Esophagus (tissue), 2 donors: ENCODE results near the gene HES4. TPM values are rescaled to one million over a fixed set of nuclear protein-coding genes. Genes with fewer than 3 reads are reported as not detected.

Source experiments
- H3K27ac ChIP-seq, 2 donors: one replicate each; pipeline ENCODE4 v1.5.1; 2013; ENCODE audit warnings: low read depth in 2 of 2, mild to moderate bottlenecking in 2 of 2, inconsistent platforms in 1 of 2, low read length in 1 of 2, moderate library complexity in 1 of 2
- H3K27me3 ChIP-seq, 2 donors: one replicate each; pipeline ENCODE4 v1.6.1; 2013; ENCODE audit warnings: low read length in 2 of 2, control low read depth in 1 of 2, mild to moderate bottlenecking in 1 of 2; ENCODE audit not compliant: insufficient read depth in 2 of 2, control insufficient read depth in 1 of 2
- H3K36me3 ChIP-seq, 2 donors: one replicate each; pipeline ENCODE4 v1.6.1; 2013; ENCODE audit warnings: low read length in 1 of 2; ENCODE audit not compliant: control insufficient read depth in 2 of 2, insufficient read depth in 2 of 2
- H3K4me1 ChIP-seq, 2 donors: one replicate each; pipeline ENCODE4 v1.6.1; 2013; ENCODE audit warnings: low read length in 1 of 2; ENCODE audit not compliant: control insufficient read depth in 2 of 2, insufficient read depth in 2 of 2
- H3K4me3 ChIP-seq, 2 donors: one replicate each; pipeline ENCODE4 v1.5.1; 2013; ENCODE audit warnings: low read length in 2 of 2, mild to moderate bottlenecking in 2 of 2, low read depth in 1 of 2, moderate library complexity in 1 of 2
- H3K9me3 ChIP-seq, 2 donors: one replicate each; pipeline ENCODE4 v1.6.1; 2013; ENCODE audit warnings: mild to moderate bottlenecking in 2 of 2, low read depth in 1 of 2, low read length in 1 of 2, moderate library complexity in 1 of 2; ENCODE audit not compliant: control insufficient read depth in 2 of 2, insufficient read depth in 1 of 2
- WGBS, 2 donors: extraction: QIAGEN DNeasy Blood & Tissue Kit; methylation state at CpG; one replicate each; pipeline ENCODE4 v1.1.7; 2013; 5-methylcytosine and 5-hydroxymethylcytosine counted together
- polyA plus RNA-seq, 2 donors: library from polyadenylated mRNA; stranded (reverse); fragments of 200-250 nt; gene quantifications; one replicate each; pipeline ENCODE4 v1.2.3, GENCODE V29; 2013
- donor health status: healthy with polysubstance abuse.
- donor health status: Bipolar disorder and iron deficiency.

Gene HES4
- polyA plus RNA-seq, 2 donors, result 15.1 to 20.2 TPM

- H3K27ac ChIP-seq, result peak overlapping the region in 1 of 2 donors; percentile 98
- H3K4me3 ChIP-seq, result no peak overlapping the region
- H3K36me3 ChIP-seq, result peaks cover 0 to 21% of the 10 kb centered on the region in 2 donors
- WGBS, 2 donors, result 92% methylated on average over 33 to 42 of the region's 51 CpGs
- peaks cover 0 to 22% of the 10 kb centered on the region in 2 donors for H3K4me1 ChIP-seq
- no peaks in the 10 kb centered on the region for H3K27me3 ChIP-seq
- no peaks in the 10 kb centered on the region for H3K9me3 ChIP-seq
Observed at GRCh38 chr1:964691-965525, 35.0 kb downstream of the HES4 start.

DNA sequence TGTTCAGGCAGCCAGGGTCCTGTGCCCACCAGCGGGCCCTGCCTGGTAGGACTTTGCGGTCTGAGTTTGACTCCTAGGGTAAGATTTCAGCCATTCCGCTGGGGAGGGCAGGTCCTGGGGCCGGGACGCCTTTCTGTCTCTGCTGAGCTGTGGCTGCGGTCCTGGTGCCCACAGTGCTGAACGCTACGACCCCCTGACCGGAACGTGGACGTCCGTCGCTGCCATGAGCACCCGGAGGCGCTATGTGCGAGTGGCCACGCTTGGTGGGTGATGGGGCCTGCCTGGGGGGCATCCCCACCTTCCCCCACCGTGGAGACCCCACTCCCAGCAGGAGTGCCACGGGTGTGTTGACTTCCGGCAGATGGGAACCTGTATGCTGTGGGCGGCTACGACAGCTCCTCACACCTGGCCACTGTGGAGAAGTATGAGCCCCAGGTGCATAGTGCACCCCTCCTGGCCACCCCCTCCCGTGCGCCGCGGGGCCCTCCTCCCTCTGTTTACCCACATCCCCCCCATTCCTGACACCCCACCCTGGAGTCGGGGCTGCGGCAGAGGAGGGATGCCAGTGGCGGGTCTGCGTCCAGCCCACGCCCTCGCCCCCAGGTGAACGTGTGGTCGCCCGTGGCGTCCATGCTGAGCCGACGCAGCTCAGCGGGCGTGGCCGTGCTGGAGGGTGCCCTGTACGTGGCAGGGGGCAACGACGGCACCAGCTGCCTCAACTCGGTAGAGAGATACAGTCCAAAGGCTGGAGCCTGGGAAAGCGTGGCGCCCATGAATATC, 36.0 kb downstream of the HES4 start:
- Histone ChIP-seq H3K27ac (no peak overlapping the region), H3K27me3 (no peaks in the 10 kb centered on the region), H3K4me3 (no peak overlapping the region), H3K9me3 (no peaks in the 10 kb centered on the region), H3K36me3 (peaks cover 0 to 21% of the 10 kb centered on the region in 2 donors), H3K4me1 (peaks cover 0 to 22% of the 10 kb centered on the region in 2 donors)
- WGBS, 2 donors, result 85 to 92% methylated on average over 45 to 47 of the region's 47 CpGs

DNA sequence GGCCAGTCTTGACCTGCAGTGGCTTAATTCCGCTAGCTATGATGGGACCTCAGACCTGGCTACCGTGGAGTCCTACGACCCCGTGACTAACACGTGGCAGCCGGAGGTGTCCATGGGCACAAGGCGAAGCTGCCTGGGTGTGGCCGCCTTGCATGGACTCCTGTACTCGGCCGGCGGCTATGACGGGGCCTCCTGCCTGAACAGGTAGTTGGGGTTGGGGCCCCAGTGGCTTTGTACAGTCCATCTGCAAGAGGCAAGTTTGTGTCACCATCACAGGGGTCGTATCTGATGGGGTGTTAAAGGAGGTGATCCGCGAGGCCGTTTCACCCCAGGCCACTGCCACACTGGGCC, 36.6 kb downstream of the HES4 start:
- no peak overlapping the region for H3K4me3 ChIP-seq
- peaks cover 0 to 21% of the 10 kb centered on the region in 2 donors for H3K36me3 ChIP-seq
- H3K27ac ChIP-seq, result no peak overlapping the region
- no peaks in the 10 kb centered on the region for H3K27me3 ChIP-seq
- no peaks in the 10 kb centered on the region for H3K9me3 ChIP-seq
- H3K4me1 ChIP-seq, result peaks cover 0 to 22% of the 10 kb centered on the region in 2 donors
- 69 to 70% methylated on average over 16 of the region's 16 CpGs for WGBS, 2 donors

DNA sequence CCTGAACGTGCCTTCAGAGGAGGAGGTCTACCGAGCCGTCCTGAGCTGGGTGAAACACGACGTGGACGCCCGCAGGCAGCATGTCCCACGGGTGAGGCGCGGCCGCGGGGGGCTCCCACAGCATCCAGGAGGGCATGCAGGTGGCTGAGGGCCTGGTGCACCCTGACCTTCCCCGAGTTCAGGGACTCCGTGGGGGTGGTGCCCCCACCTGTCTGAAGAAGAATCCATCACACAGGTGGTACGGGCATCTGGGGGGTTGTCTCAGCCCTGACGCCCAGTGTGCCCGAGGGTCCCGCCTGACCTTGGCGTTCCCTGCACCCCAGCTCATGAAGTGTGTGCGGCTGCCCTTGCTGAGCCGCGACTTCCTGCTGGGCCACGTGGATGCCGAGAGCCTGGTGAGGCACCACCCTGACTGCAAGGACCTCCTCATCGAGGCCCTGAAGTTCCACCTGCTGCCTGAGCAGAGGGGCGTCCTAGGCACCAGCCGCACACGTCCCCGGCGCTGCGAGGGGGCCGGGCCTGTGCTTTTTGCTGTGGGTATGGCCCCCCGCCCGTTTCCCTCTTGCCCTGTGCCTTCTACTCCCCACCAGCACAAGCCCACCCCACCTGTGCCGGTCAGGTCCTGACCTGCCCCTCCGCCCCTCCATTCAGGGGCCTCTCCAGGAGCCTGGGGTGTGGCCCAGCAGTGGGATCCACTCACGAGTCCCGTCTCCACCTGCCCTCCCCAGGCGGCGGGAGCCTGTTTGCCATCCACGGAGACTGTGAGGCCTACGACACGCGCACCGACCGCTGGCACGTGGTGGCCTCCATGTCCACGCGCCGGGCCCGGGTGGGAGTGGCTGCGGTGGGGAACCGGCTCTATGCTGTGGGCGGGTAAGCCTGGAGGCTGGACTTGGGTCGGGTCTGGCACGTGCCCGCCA, 37.3 kb downstream of the HES4 start:
- no peaks in the 10 kb centered on the region for H3K9me3 ChIP-seq
- no peak overlapping the region for H3K27ac ChIP-seq
- WGBS, 2 donors, result 90 to 91% methylated on average over 56 to 57 of the region's 57 CpGs
- H3K4me3 ChIP-seq, result no peak overlapping the region
- H3K27me3 ChIP-seq, result no peaks in the 10 kb centered on the region
- H3K4me1 ChIP-seq, result peaks cover 0 to 20% of the 10 kb centered on the region in 2 donors
- H3K36me3 ChIP-seq, result peaks cover 0 to 21% of the 10 kb centered on the region in 2 donors

DNA sequence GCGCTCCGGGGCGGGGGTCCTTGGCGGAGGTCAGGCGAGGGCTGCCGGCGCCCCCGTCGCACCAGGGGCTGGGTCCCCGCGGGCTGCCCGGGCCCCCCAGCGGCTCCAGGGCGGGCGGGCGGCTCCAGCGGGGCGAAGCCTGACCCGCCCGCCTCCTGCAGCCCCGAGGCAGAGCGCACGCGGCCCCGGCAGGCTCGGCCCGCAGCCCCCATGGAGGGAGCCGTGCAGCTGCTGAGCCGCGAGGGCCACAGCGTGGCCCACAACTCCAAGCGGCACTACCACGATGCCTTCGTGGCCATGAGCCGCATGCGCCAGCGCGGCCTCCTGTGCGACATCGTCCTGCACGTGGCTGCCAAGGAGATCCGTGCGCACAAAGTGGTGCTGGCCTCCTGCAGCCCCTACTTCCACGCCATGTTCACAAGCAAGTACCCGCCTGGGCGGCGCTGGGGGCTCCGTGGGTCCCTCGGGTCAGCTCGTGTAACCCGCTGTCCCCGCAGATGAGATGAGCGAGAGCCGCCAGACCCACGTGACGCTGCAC, 38.7 kb downstream of the HES4 start:
- WGBS, 2 donors, result 37 to 49% methylated on average over 39 to 56 of the region's 56 CpGs
- peaks cover 0 to 13% of the 10 kb centered on the region in 2 donors for H3K4me1 ChIP-seq

GRCh38 chr1:960363-961131, 39.4 kb downstream of the HES4 start, which contains the start of gene KLHL17:
Gene KLHL17 (plus strand): TSS chr1:960584. CDS start chr1:960694, 110 bp downstream.
- Histone ChIP-seq H3K4me3 (peak within 1 kb of the TSS; percentile 91 to 92), H3K27me3 (no peaks in the 10 kb centered on the region), H3K4me1 (peaks cover 0 to 11% of the 10 kb centered on the region in 2 donors), H3K36me3 (peaks cover 0 to 29% of the 10 kb centered on the region in 2 donors), H3K27ac (peak within 1 kb of the TSS in 1 of 2 donors; percentile 14), H3K9me3 (no peaks in the 10 kb centered on the region)
- 1% methylated on average over 77 to 109 of the region's 109 CpGs for WGBS, 2 donors

More for the DNA sequence above, 38.7 kb downstream of the HES4 start:
- H3K9me3 ChIP-seq, result no peaks in the 10 kb centered on the region
- H3K4me3 ChIP-seq, result peak overlapping the region; percentile 61 to 91
- peaks cover 0 to 25% of the 10 kb centered on the region in 2 donors for H3K36me3 ChIP-seq
- no peaks in the 10 kb centered on the region for H3K27me3 ChIP-seq
- no peak overlapping the region for H3K27ac ChIP-seq

DNA sequence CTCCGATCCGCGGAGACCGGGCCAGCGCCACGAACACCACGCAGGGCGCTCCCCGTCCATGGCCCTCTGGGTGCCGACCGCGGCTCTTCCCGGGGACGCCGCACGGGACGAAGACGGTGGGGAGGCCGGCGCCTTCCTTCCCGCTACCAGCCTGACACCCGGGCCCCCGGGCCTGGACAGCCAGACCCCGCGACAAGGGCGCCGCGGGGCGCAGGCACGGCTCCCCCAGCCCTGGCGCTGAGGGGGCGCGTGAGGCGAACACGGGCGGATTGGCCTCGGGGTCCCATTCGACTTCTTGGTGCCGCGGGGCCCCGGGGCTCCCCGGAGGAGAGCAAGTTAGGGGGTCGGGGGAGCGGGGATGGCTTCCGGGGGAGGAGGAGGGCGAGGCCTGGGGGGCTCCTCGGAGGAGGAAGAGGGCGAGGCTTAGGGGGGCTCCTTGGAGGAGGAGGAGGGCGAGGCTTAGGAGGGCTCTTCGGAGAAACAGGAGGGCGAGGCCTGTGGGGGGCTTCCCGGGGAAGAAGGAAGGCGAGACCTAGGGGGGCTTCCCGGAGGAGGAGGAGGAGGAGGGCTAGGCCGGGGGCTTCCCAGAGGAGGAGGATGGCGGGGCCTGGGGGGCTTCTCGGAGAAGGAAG, 40.0 kb downstream of the HES4 start:
- Histone ChIP-seq H3K4me3 (peak overlapping the region; percentile 91 to 92), H3K27ac (peak overlapping the region in 1 of 2 donors; percentile 8), H3K4me1 (peaks cover 0 to 11% of the 10 kb centered on the region in 2 donors), H3K27me3 (no peaks in the 10 kb centered on the region), H3K9me3 (no peaks in the 10 kb centered on the region), H3K36me3 (peaks cover 3 to 29% of the 10 kb centered on the region in 2 donors)
- WGBS, 2 donors, result 24 to 25% methylated on average over 56 to 57 of the region's 57 CpGs
